HG03354 (cell line): ENCODE results near the gene ZNF324B.
"Not testable (repeated sequence)": the region's sequence is repeated elsewhere in the genome, so short reads cannot be mapped to it uniquely, and the experiment has no call there.

ENCODE experiments used
- ATAC-seq: cut with Tn5 transposase; IDR thresholded peaks from one replicate; pipeline ENCODE4 v1.9.1; 2021; ENCODE audit warnings: mild to moderate bottlenecking; ENCODE audit not compliant: unreplicated experiment, poor library complexity, severe bottlenecking

The ZNF324B gene

DNA sequence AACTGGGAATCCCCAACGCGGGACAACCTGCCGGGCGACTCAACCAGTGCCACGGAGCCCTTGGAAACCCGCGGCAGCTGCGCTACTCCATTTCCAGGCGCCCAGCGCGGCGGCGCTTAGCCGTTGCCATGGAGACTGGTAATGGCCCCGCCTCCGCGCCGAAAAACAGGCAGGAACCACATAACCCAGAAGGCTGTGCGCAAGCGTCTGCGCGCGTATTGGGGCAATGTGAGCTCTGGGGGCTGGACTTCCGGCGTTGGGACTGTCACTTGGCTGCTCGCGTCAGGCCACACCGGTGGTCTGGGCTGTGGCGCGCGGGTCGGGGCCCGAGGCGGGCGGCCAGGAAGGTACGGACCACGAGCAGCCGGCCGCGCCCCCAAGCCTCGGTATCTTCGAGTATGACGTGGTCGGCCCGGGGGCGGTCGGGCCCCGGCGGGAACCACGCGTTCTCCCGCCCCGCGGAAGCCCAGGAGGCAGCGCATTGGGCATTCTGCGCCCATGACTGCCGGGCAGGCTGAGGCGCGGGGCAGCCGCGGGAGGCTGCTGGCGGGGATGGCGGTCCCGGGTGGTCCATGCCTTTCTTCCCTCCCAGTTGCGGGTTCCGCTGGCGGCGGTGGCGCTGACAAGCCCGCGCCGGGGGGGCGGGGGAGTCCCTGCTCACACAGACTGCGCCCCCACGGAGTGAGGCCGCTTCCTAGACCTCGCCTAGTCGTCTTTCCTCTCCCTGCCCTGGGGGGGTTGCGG, at the start of gene ZNF324B:
TSS of gene ZNF324B (plus strand) at position 265 of the 744 bp plus-strand sequence. CDS start 2,080 bp downstream, outside the sequence.
- peak; percentile 98 for ATAC-seq

- no peak for ATAC-seq
Measured at GRCh38 chr19:58401840-58402421, 49.5 kb upstream of the ZNF324B start.

DNA sequence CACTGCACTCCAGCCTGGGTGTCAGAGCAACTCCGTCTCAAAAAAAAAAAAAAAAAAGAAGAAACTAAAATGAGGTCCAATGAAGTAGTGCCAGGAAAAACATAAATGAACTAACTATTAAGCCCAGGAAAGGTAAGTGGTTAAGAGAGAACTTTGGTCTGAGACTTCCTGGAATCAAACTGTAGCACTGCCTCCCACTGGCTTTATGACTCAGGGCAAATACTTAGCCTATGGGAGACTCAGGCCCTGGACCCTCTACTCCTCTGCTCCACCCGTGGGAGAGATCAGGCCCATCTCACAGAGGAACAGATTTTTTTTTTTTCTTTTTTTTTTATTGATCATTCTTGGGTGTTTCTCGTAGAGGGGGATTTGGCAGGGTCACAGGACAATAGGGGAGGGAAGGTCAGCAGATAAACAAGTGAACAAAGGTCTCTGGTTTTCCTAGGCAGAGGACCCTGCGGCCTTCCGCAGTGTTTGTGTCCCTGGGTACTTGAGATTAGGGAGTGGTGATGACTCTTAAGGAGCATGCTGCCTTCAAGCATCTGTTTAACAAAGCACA, 47.4 kb upstream of the ZNF324B start:
- ATAC-seq = not testable (repeated sequence)

GRCh38 chr19:58406818-58407657, 44.4 kb upstream of the ZNF324B start:
- ATAC-seq = no peak

- ATAC-seq = peak; percentile 7
Measured at GRCh38 chr19:58407658-58408151, 43.7 kb upstream of the ZNF324B start.

- peak; percentile 96 for ATAC-seq
Measured at GRCh38 chr19:58408152-58409009, 43.0 kb upstream of the ZNF324B start, which contains the start of gene ZNF584. TSS of gene ZNF584 (plus strand) at chr19:58408649. CDS start at chr19:58409148, 499 bp downstream.

GRCh38 chr19:58409010-58409790, 42.2 kb upstream of the ZNF324B start:
- ATAC-seq = peak; percentile 21

DNA sequence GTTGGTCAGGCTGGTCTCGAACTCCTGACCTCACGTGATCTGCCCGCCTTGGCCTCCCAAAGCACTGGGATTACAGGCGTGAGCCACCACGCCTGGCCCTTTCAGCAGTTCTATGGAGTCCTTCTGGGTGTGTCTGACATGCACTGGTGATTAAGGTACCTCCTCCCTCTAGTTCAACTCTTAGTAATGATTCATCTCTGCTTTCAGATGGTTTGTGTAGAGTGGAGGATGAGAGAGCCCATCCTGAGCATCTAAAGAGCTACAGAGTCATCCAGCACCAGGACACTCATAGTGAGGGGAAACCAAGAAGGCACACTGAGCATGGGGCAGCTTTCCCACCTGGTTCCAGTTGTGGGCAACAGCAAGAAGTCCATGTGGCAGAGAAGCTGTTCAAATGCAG, 34.8 kb upstream of the ZNF324B start:
- no peak for ATAC-seq

GRCh38 chr19:58417071-58417470, 34.4 kb upstream of the ZNF324B start:
- ATAC-seq = no peak

DNA sequence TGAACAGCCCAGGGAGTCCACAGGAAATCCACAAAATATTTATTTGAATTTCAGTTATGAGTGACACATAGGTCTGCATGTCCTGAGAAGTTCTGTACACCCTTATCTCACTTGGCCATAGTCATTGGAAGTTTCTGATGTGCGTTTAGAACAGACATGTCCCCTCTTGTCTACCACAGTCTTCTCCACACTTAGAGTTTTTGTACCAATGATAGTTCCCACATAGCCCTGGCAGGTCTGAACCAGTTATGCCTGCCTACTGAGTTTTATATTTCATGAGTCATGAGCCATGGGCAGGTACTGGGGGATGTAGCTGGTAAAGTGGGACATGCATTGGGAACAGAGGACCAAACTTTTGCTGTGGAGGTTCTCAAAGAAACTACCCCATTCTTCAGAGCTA, 22.8 kb upstream of the ZNF324B start:
- no peak for ATAC-seq

- ATAC-seq = no peak
Measured at GRCh38 chr19:58429745-58430144, 21.7 kb upstream of the ZNF324B start.

DNA sequence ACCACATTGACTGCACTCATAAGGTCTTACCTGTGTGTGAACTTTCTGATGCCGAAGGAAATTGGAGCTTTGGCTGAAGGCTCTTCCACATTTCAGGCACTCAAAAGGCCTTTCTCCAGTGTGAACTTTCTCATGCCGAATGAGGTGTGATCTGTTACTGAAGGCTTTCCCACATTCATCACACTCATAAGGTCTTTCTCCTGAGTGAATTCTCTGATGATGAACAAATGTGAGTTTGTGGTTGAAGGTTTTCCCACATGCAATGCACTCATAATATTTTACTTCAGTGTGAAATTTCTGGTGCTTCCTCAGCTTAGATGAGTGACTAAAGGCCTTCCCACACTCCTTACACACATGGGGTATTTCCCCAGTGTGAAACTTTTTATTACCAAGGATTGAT, 17.2 kb upstream of the ZNF324B start:
- no peak for ATAC-seq

DNA sequence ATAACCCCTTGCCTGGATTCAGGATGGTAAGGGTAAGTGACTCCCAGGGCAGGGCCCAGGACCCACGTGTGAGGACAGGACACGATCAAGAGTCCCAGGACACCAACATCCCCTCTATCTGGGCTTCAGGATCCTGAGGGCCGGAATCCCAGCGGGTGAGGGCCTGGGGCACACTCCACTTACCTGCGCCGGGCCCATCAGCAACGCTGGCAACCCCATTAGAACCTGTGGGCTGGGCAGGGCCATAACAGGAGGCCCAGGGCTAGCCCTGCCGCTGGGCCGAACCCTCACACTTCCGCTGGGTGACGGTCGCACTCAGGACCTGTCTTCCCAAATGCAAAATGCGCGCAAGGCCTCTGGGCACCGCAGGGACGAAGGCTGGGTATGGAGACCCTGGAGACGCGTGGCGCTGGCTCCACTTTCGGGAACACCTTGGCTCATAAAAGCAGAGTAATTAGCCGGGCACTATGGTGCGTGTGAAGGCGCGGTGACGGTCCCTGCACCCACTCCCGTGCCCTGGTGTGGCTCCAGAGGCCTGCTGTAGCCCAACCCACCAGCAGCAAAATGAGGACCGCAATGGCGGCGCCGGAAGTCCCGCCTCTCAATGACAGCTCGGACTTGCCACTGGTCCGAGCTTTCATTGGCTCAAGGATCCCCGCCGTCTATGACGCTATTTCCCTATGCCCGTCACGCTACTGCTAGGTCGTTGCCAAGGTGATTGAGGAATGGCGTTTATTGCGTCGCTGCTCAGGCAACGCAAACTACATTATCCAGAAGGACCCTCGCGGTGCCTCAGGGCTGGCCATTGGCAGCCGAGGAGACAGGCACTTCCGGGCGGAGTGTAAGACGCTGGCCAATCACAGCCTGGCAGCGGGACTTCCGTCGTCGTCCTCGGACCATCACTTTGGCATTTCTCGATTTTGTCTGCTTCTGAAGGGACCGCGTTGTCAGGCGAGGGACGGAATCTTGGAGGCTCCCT, 11.6 kb upstream of the ZNF324B start, which contains the start of gene ZNF132:
TSS of gene ZNF132 (minus strand) at position 578 of the 979 bp plus-strand sequence. CDS start at position 246, 332 bp downstream.
- ATAC-seq = peak; percentile 97

- ATAC-seq = no peak
Measured at GRCh38 chr19:58440556-58440955, 10.9 kb upstream of the ZNF324B start.

DNA sequence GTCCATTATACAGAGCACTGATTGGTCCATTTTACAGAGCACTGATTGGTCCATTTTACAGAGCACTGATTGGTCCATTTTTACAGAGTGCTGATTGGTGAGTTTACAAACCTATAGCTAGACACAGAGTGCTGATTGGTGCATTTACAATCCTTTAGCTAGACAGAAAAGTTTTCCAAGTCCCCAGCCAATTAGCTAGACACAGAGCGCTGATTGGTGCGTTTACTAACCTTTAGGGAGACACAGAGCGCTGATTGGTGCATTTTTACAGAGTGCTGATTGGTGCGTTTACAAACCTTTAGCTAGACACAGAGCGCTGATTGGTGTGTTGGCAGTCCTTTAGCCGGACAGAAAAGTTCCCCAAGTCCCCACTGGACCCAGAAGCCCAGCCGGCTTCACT, 8.4 kb upstream of the ZNF324B start:
- ATAC-seq = not testable (repeated sequence)

- ATAC-seq = not testable (repeated sequence)
Measured at GRCh38 chr19:58448860-58449259, 2.6 kb upstream of the ZNF324B start.

- not testable (repeated sequence) for ATAC-seq
Measured at GRCh38 chr19:58449980-58450379, 1.4 kb upstream of the ZNF324B start.
